H54 (cell line): ENCODE results near the gene SRC.

ENCODE experiments used
- DNase-seq: peaks from one replicate; pipeline ENCODE4 v3.0.0; 2011; ENCODE audit warnings: low spot score, mixed read lengths; ENCODE audit not compliant: insufficient read length
- FAIRE-seq: peaks from 3 replicates; lab custom pipeline; 2011; peaks lifted over from hg19 to GRCh38; lab: Jason Lieb, UNC
- POLR2A ChIP-seq: IDR thresholded peaks from 2 replicates; pipeline ENCODE4 v1.6.1; 2011; ENCODE audit warnings: low read depth, mild to moderate bottlenecking, low read length

SRC gene

DNA sequence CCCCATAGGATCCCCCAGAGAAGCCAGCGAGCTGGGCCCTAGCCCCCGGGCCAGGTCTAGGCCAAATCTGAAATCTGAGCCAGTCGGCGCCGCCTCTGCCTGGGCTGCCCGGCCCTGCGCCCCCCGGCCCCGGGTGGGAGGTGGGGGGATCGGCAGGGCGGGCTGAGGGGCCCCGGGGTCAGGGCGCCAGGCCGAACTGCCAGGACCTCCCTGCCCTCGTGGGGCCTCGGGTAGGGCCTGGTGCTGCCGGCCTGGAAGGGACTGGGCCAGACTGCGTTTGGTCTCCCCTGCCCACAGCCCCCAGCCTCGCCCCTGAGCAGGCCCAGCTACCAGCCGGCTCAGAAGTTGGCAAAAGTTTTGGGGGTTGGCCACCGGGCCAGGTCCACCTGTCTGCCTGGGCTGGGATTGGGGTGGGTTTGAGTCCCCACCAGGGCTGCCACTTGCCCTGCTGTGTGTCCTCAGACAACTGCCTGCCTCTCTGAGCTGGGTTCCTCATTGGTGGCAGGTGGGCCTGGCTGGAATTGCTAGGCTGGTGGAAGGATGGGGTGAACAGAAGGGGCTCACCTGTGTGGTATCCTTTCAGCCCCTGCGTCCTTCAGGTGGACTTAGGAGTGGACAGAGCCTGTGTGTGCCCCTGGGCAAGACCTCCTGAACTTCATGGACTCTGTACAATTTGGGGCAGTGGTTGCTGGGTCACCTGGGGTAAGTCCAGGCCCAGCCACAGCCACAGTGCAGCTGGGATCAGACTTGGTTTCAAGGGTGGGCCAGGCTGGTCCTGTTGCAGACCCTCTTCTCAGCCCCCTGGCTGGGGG lies 801 bp downstream of the SRC start:
- no peak for TF ChIP-seq POLR2A
- no peak for DNase-seq
- no peak for FAIRE-seq

DNA sequence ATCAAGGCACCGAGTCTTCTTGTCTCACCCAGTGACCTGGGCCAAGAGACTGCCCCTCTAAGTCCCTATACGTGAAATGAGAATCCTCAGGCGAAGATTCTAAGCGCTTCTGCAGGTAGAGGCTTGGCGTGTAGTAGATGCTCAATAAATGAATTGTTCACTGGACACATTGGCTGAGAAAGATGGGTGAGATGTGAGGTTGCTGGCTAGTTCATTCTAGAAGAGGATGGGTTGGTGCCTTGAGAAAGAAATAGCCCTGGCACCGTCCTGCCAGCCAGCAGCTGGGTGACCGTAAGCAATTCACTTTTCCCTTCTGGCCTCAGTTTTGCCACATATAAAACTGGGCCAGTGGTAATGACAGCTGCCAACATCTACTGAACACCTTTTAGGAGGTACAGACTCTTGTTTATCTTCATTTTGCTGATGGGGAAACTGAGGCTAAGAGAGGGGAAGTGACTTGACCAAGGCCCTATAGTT lies 1.4 kb downstream of the SRC start:
- no peak for DNase-seq
- TF ChIP-seq POLR2A, result no peak
- FAIRE-seq, result no peak

DNA sequence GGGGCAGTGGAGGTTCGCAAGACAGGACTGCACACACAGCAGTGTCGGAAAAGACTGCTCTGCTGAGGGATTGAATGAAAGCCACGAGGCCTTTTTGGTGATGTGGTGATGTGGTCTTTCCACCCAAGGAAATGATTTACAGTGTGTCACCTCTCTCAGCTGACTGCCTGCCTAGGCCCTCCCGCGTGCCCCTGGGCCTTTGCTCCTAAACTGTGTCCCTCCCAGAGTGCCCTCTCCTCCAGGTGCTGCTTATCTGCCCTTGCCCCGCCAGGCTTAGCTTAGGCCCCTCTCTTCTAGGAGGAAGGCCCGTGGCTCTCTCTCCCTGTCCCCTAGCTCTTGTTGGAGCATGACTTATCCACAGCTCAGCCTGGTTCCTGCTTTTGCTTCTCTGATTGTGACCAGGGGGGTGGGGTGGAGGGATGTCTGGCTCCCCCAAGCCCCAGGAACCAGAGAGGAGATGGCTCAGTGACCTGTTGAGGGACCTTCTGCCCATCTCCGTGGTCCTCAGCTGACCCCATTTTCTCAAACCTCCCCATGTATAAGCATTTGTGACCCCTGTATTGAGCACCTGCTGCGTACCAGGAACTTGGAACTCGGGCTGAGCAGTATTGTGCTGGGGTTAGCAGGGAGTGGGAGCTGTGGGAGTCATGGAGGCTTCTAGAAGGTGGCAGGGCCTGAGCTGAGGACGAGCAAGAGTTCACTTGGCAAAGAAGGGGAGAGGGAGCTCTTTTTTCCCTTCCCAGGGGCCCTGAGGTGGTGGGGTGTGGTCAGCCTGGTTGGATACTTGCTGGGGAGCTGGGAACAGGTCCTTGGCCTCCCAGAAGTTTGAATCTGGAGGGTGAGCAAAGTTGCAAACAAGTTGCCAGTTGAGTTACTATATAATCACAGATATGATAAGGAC lies 2.2 kb downstream of the SRC start:
- no peak for TF ChIP-seq POLR2A
- no peak for FAIRE-seq
- no peak for DNase-seq

DNA sequence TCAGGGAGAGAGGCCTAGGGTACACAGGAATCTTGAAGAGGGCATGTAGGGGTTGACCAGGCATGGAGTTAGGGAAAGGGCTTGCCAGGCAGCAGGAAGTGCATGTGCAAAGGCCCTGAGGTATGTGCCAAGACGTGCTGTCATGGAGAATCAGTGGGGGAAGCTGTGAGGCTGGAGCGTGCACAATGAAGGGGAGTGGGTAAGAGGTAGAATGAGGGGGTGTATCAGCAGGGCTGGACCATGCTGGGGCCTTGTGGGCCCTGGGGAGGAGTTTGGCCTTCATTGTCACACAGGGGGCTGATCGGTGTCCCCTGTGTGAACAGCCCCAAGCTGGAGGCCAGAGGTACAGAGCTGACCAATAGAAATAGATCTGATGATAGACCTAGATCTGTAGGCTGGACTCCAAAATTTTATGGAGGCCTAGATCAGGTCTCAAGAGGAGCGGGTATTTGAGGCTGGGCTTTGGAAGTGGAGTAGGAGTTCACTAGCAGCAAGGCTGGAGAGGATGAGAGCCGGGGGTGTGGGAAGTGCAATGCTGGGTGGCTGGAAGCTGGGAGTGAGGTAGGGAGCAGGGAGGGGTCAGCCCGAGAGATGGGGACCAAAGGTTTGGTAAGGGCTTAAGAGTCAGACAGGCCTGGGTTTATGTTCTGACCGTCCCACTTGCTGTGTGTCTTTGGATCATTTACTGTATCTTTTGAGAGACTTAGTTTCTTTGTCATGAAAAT lies 3.0 kb downstream of the SRC start:
- DNase-seq (no peak), FAIRE-seq (no peak)
- TF ChIP-seq POLR2A, result no peak

DNA sequence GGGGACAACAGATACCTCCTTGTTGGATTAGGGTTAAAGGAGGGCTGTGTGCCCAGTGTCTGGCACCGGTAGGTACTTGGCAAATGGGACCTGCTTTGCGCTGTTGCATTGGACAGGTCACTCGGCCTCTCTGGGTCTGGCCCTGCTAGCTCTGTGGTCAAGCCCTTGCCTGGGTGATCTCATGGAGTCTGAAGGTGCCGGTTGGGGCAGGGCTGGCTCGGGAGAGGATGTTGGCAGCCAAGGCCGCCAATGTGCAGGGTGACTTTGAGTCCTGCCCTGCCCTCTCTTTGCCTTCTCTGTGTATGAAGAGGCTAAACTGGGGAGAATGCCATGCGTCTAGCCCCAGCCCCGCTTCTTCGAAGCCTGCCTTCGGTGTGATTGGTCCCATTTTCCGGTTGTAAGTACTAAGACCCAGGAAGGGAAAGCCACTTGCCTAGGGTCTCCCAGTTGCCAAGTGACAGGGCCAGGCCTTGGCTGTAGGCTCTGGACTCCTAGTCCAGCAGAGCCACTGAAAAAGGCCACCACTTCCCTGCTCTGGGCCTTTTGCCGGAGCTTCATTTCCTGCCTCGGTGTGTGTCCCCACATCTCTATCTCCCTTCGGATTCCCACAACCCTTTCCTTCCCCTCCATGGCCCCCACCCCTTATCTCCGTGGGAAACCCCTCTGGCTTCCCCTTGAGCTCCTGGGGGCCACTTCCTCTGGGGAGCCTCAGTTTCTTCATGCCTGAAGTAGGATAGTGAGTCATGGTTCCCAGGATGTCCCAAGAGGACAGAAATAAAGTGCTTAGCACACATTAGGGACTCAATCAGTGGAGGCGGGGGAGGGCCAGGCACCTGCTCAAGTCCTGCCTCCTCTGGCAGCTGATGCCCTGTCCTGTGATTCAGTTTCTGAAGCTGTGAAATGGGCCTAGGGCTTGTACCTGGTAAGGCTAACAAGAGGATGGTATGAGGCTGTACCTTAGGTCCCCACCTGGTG lies 3.9 kb downstream of the SRC start:
- FAIRE-seq, result no peak
- TF ChIP-seq POLR2A, result no peak
- DNase-seq, result no peak

DNA sequence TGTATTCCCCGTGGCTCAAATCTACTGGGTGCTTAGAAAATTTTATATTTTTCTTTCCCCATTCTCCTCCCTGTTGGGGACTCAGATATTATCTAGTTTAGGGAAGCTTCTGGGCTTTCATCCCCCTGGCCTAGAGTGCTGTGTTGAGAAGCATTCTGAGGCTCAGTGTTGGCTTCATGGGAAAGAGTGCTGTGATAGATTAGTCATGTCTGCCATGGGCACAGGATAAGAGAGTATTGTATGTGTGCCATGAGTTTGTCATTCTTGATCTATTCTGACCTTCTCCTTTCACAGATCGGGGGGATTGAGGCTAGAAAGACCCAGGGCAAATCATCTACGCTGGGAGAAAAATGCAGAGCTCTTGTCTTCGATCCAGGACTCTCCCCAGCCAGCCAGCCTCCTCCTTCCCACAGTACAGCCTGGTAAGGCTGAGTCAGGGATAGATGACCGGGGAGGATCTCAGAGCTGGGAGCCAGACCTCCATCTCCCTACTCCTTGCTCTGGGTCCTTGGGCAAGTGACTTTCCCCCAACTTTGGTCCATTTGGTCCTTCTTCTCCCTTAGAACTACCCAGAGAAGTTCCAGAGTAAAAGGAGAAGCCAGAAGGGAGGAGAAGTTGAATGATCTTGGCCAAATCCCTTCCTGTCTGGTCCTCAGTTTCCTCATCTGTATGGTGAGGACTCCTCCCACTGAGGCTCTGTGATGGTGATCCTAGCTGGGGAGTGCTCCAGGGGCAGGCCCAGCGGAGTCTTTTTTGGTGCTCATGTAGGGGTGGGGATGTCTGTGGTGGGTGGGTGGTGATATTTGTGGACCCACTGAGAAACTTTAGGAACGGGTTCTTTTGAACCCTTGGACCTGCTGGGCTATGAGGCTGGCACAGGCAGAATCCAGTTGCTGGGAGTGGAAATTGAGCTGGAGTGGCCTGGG lies 5.0 kb downstream of the SRC start:
- TF ChIP-seq POLR2A, result no peak
- DNase-seq, result no peak
- FAIRE-seq, result no peak

DNA sequence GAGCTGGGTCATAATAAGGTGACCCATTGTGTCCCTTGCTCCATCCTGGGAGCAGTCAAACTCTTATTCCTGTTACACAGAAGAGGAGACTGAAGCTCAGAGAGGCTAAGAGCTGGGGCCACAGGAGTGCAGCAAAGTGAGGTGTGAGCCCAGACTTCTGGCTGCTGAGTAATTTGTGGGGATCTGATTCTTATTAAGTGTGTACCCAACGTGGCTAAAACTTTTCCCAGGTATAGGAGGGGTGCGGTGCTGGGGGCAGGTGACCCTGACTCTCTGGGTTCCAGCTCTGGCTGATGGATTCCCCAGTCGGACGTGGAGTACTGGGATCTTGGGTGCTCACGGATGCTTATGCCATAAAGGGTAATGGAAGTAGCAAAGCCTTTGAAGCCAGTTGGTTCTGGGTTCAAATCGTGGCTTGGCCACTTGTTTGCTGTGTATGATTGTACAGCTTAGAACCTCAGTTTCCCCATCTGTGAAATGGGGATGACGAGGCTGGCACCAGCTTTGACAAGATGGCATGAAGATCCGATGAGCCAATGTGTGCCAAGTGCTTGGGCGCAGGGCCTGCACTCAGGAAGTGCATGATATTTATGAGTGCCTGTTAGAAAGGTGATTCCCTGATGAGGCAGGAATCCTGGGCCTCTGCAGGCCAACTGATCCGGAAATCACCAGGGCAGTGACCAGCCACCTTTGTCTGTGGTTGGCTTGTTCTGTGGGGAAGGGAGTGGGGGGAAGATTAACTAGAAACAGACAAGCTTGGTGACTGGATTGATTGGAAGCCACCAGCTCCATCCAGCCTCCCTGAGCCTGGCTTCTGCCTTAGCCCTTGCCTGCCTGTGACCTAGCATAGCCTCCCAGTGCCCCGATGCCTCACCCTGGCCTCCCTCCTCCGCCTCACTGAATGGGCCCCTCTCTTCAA lies 6.0 kb downstream of the SRC start:
- FAIRE-seq (no peak), DNase-seq (no peak)
- no peak for TF ChIP-seq POLR2A

DNA sequence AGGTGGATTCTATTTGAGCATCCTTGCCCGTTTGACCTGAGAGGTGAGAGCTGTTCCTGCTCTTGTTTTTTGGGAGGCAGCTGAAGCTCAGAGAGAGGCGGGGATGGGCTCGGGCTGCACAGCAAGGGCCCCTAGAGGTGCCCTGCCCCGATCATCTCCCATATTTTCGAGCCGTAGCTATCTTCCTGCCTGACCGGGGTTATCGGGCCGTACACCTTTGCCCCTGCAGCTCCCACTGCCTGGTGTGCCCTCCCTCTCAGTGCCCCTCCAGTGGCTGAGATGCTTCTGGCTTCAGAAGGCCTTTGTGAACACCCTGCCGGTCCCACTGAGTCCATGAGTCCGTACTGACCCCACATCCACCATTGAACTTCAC lies 6.7 kb downstream of the SRC start:
- no peak for TF ChIP-seq POLR2A
- FAIRE-seq, result no peak
- DNase-seq, result no peak

DNA sequence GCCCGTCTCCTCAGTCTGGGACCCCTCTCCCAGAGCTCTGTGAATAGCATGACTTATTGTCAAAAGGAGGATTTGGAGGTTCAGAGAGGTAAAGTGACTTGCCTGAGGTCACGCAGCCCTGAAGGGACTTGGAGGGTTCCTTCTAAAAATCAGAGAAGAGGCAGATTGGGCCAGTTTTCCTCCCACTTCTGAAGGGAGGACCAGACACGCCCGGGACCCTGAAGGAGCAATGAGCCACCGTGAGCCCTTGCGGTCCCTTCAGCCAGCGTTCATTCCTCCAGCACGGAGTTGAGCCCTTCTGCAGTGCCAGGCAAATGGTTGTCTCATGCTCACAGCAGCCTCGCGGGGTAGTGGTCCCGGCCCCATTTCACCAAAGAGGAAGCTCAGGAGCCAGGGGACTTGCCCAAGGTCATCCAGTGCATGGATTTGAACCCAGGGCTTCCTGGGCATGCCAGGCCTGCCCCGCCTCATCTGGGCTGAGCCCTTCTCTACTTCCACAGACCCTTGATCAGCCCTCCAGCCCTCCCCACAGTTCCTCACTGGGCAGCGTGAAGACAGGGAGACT lies 7.4 kb downstream of the SRC start:
- DNase-seq (no peak), FAIRE-seq (no peak)
- TF ChIP-seq POLR2A, result no peak
